Spleen (tissue), 11 donors: ENCODE data around the gene BTD. TPM values are rescaled to one million over a fixed set of nuclear protein-coding genes. Genes with fewer than 3 reads are reported as not detected.
A peak's percentile ranks its signal among the peaks of the same experiment; 100 is the strongest.

ENCODE experiments used
- DNase-seq: peaks from one replicate; pipeline ENCODE4 v3.0.0-alpha.2; 2020
- H3K27ac ChIP-seq, 8 donors: fragments of 200-600 bp; sonication (generic) in 7 of 8; 1 replicate in 4 of 8; 2 replicates in 4 of 8; pipeline versions ENCODE4 v1.5.0 to v1.8.0; 2016 to 2021; ENCODE audit warnings: inconsistent platforms in 4 of 8, mild to moderate bottlenecking in 4 of 8, moderate library complexity in 1 of 8
- H3K27me3 ChIP-seq, 7 donors: fragments of 200-600 bp; sonication (generic) in 6 of 7; replicated peaks in 1 of 7; 1 replicate in 4 of 7; 2 replicates in 3 of 7; pipeline versions ENCODE4 v1.5.0 to v1.8.0; 2016 to 2021; ENCODE audit warnings: inconsistent platforms in 3 of 7, mild to moderate bottlenecking in 1 of 7
- H3K36me3 ChIP-seq, 6 donors: fragments of 200-600 bp; sonication (generic) in 5 of 6; 1 replicate in 4 of 6; 2 replicates in 2 of 6; pipeline versions ENCODE4 v1.5.0 to v1.8.0; 2016 to 2021; ENCODE audit warnings: inconsistent platforms in 2 of 6
- H3K4me1 ChIP-seq, 6 donors: fragments of 200-600 bp; sonication (generic) in 5 of 6; 1 replicate in 3 of 6; 2 replicates in 3 of 6; pipeline versions ENCODE4 v1.5.0 to v1.8.0; 2016 to 2021; ENCODE audit warnings: inconsistent platforms in 3 of 6
- H3K4me3 ChIP-seq, 8 donors: fragments of 200-600 bp; sonication (generic) in 7 of 8; 1 replicate in 4 of 8; 2 replicates in 4 of 8; pipeline versions ENCODE4 v1.5.0 to v1.8.0; 2016 to 2021; ENCODE audit warnings: inconsistent platforms in 4 of 8, mild to moderate bottlenecking in 4 of 8, moderate library complexity in 2 of 8
- H3K9me3 ChIP-seq, 8 donors: fragments of 200-600 bp; sonication (generic) in 7 of 8; 1 replicate in 4 of 8; 2 replicates in 4 of 8; pipeline versions ENCODE4 v1.5.0 to v1.8.0; 2016 to 2021; ENCODE audit warnings: inconsistent platforms in 4 of 8
- CTCF ChIP-seq, 11 experiments: fragments of 200-600 bp in 7 of 11; fragments of 450-650 bp in 4 of 11; sonication (generic) in 4 of 11; IDR thresholded peaks in 8 of 11; conservative IDR thresholded peaks in 3 of 11; 1 replicate in 7 of 11; 2 replicates in 4 of 11; pipeline versions ENCODE4 v1.4.0 to v1.8.0; 2016 to 2021; ENCODE audit warnings: antibody characterized with exemption in 11 of 11, inconsistent platforms in 4 of 11, mild to moderate bottlenecking in 1 of 11
- POLR2A ChIP-seq, 3 donors: fragments of 450-650 bp; IDR thresholded peaks; one replicate each; pipeline ENCODE4 v1.5.1; 2017; ENCODE audit warnings: antibody characterized with exemption in 3 of 3, mild to moderate bottlenecking in 1 of 3
- POLR2AphosphoS5 ChIP-seq, 3 donors: sonication (generic); formaldehyde crosslinking; IDR thresholded peaks; one replicate each; pipeline ENCODE4 v1.5.1; 2017; ENCODE audit warnings: antibody characterized with exemption in 3 of 3
- WGBS, 5 donors: extraction: QIAGEN DNeasy Blood & Tissue Kit in 3 of 5; methylation state at CpG; one replicate each; pipeline versions ENCODE4 v1.1.5 to v1.1.7; 2013 to 2018; 5-methylcytosine and 5-hydroxymethylcytosine counted together
- intact Hi-C: fragments of 100-400 bp; cut with DNase I; formaldehyde crosslinking; loops from one replicate; pipeline ENCODE4 v1.15.0; 2023; ENCODE audit warnings: low total_unique reads
- polyA plus RNA-seq, 3 donors: library from polyadenylated mRNA; stranded (reverse); fragments of 200-250 nt; gene quantifications; one replicate each; pipeline ENCODE4 v1.2.1, GENCODE V29; 2013
- total RNA-seq, 7 donors: library from RNA; depleted of rRNA in 3 of 7; stranded (reverse); fragments of >200 nt in 3 of 7; fragmentation: NEBNext Ultra II Directional in 4 of 7; extraction: Animal tissue kit (Norgen Biotek cat#: 25700) in 4 of 7; gene quantifications; one replicate each; pipeline versions ENCODE4 v1.1.0 to v1.2.1, GENCODE V29; 2016 to 2021
- donor health status: healthy with polysubstance abuse.
- donor health status: DM: no; HTN: no; CAD: no; lungs with moderate emphysema.
- donor health status: DM: no; HTN: no; CAD: no.
- donor health status: Bipolar disorder and iron deficiency.
- donor health status: healthy.
- donor health status: DM: no; HTN: no; CAD: no.
- donor health status: DM: yes; HTN: yes; CAD: no.

Gene BTD
- total and polyA plus RNA-seq, 10 donors = 3.9 to 43.7 (median 20.4) TPM

GRCh38 chr3:15660055-15660935 is 58.8 kb downstream of the BTD start:
- no peak overlapping the region for H3K27ac ChIP-seq
- H3K36me3 ChIP-seq = no peaks in the 10 kb centered on the region
- 72 to 91% (median 80%) methylated on average over 7 of the region's 7 CpGs for WGBS, 5 donors
- no peaks in the 10 kb centered on the region for H3K4me1 ChIP-seq
- no peak for DNase-seq
- H3K27me3 ChIP-seq = no peaks in the 10 kb centered on the region
- no peak for TF ChIP-seq POLR2A (IDR thresholded peaks at IDR 0.05)
- TF ChIP-seq CTCF (IDR thresholded peaks at IDR 0.05 in 8 of 11, conservative IDR thresholded peaks at IDR 0.05 in 3 of 11) = no peak
- TF ChIP-seq POLR2AphosphoS5 (IDR thresholded peaks at IDR 0.05) = no peak
- peaks cover 9 to 38% (median 29%) of the 10 kb centered on the region in 8 donors for H3K9me3 ChIP-seq
- intact Hi-C loops = no loop called here
- no peak overlapping the region for H3K4me3 ChIP-seq

- H3K27me3 ChIP-seq = no peaks in the 10 kb centered on the region
- H3K4me3 ChIP-seq = no peak overlapping the region
- intact Hi-C loops = no loop called here
- no peak for DNase-seq
- TF ChIP-seq POLR2AphosphoS5 (IDR thresholded peaks at IDR 0.05) (no peak), CTCF (IDR thresholded peaks at IDR 0.05 in 8 of 11, conservative IDR thresholded peaks at IDR 0.05 in 3 of 11) (no peak), POLR2A (IDR thresholded peaks at IDR 0.05) (no peak)
- WGBS, 5 donors = 93 to 100% (median 96%) methylated on average over 1 of the region's 1 CpG
- H3K27ac ChIP-seq = no peak overlapping the region
- peaks cover 0 to 17% (median 10%) of the 10 kb centered on the region in 6 donors for H3K4me1 ChIP-seq
- H3K36me3 ChIP-seq = peaks cover 0 to 25% (median 0%) of the 10 kb centered on the region in 6 donors
- no peaks in the 10 kb centered on the region for H3K9me3 ChIP-seq
These were observed 62.6 kb downstream of the BTD start for GRCh38 chr3:15664144-15664543.

- peaks cover 0 to 17% (median 10%) of the 10 kb centered on the region in 6 donors for H3K4me1 ChIP-seq
- no peak for DNase-seq
- TF ChIP-seq POLR2A (IDR thresholded peaks at IDR 0.05) = no peak
- no peak for TF ChIP-seq CTCF (IDR thresholded peaks at IDR 0.05 in 8 of 11, conservative IDR thresholded peaks at IDR 0.05 in 3 of 11)
- peak in 1 of 3 donors; percentile 11 for TF ChIP-seq POLR2AphosphoS5 (IDR thresholded peaks at IDR 0.05)
- no peak overlapping the region for H3K27ac ChIP-seq
- WGBS, 5 donors = 87 to 98% (median 97%) methylated on average over 5 of the region's 5 CpGs
- H3K36me3 ChIP-seq = peaks cover 0 to 39% (median 8%) of the 10 kb centered on the region in 6 donors
- no peaks in the 10 kb centered on the region for H3K9me3 ChIP-seq
- H3K27me3 ChIP-seq = no peaks in the 10 kb centered on the region
- intact Hi-C loops = no loop called here
- no peak overlapping the region for H3K4me3 ChIP-seq
These were observed 64.1 kb downstream of the BTD start for GRCh38 chr3:15665510-15666150.

GRCh38 chr3:15666277-15666676 is 64.7 kb downstream of the BTD start:
- no peak overlapping the region for H3K4me3 ChIP-seq
- H3K27ac ChIP-seq = no peak overlapping the region
- H3K36me3 ChIP-seq = peaks cover 0 to 46% (median 10%) of the 10 kb centered on the region in 6 donors
- no peak for TF ChIP-seq CTCF (IDR thresholded peaks at IDR 0.05 in 8 of 11, conservative IDR thresholded peaks at IDR 0.05 in 3 of 11)
- no peak for TF ChIP-seq POLR2AphosphoS5 (IDR thresholded peaks at IDR 0.05)
- 76 to 86% (median 81%) methylated on average over 5 of the region's 5 CpGs for WGBS, 5 donors
- intact Hi-C loops = no loop called here
- H3K27me3 ChIP-seq = no peaks in the 10 kb centered on the region
- no peaks in the 10 kb centered on the region for H3K9me3 ChIP-seq
- DNase-seq = no peak
- peaks cover 0 to 17% (median 10%) of the 10 kb centered on the region in 6 donors for H3K4me1 ChIP-seq
